Measurements from ENCODE around the gene CHTF8. TPM values are rescaled to one million over a fixed set of nuclear protein-coding genes. Genes with fewer than 3 reads are reported as not detected.

The CHTF8 gene
- total RNA-seq, 1 donor = 34.8 TPM

GRCh38 chr16:69089091-69089910, 43.1 kb downstream of the CHTF8 start:
- H3K4me3 ChIP-seq (ENCODE audit: low read length) = no peak overlapping the region
- no peaks in the 10 kb centered on the region for H3K27me3 ChIP-seq (ENCODE audit: insufficient read depth, low read length)
- no peaks in the 10 kb centered on the region for H3K9me3 ChIP-seq (ENCODE audit: low read depth, low read length)
- peaks cover 10% of the 10 kb centered on the region for H3K4me1 ChIP-seq (ENCODE audit: insufficient read depth, low read length)

DNA sequence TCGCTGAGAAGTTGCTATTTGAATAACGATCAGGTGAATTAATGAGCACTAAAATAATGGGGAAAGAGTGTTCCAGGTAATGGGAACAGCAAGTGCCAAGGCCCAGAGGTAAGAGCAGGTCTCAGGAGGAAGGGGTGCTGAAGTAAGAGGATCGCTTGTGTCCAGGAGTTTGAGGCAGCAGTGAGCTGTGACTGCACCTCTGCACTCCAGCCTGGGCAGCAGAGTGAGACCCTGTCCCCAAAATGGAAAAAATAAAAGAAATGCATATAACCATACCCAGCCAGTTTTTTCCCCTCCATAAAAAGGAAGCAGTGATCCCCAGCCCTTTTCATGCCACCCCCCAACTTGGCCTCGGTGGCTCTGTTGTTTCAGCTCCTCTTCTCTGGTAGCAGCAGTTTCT, 43.7 kb downstream of the CHTF8 start:
- Histone ChIP-seq H3K4me1 (ENCODE audit: insufficient read depth, low read length) (peaks cover 10% of the 10 kb centered on the region), H3K9me3 (ENCODE audit: low read depth, low read length) (no peaks in the 10 kb centered on the region), H3K27me3 (ENCODE audit: insufficient read depth, low read length) (no peaks in the 10 kb centered on the region), H3K4me3 (ENCODE audit: low read length) (no peak overlapping the region)

DNA sequence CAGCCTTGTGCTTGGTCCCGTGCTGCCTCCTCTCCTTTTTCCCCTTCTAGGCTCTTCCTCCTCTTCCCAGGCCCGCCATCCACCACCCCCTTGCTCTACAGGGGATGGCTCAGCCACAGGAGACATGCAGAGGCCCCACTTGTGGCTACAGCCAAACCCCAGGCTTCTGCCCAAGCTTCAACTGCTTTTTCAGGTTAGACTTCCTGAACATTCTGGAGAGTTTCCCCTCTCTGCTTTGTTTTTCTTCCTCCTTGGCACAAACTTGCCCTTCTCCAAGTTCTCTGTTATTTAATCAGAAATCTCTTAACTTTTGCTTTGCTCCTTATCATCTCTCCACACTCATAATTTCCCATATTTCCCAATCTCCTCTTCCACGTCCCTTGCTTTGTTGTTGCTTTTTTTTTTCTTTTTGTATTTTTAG, 45.2 kb downstream of the CHTF8 start:
- H3K27me3 ChIP-seq (ENCODE audit: insufficient read depth, low read length) = no peaks in the 10 kb centered on the region
- peaks cover 10% of the 10 kb centered on the region for H3K4me1 ChIP-seq (ENCODE audit: insufficient read depth, low read length)
- H3K9me3 ChIP-seq (ENCODE audit: low read depth, low read length) = no peaks in the 10 kb centered on the region
- H3K4me3 ChIP-seq (ENCODE audit: low read length) = no peak overlapping the region

- Histone ChIP-seq H3K4me3 (ENCODE audit: low read length) (no peak overlapping the region), H3K27me3 (ENCODE audit: insufficient read depth, low read length) (no peaks in the 10 kb centered on the region), H3K9me3 (ENCODE audit: low read depth, low read length) (no peaks in the 10 kb centered on the region), H3K4me1 (ENCODE audit: insufficient read depth, low read length) (peaks cover 10% of the 10 kb centered on the region)
Measured at GRCh38 chr16:69085032-69085695, 47.2 kb downstream of the CHTF8 start.

GRCh38 chr16:69084289-69084688, 48.1 kb downstream of the CHTF8 start:
- no peaks in the 10 kb centered on the region for H3K27me3 ChIP-seq (ENCODE audit: insufficient read depth, low read length)
- no peak overlapping the region for H3K4me3 ChIP-seq (ENCODE audit: low read length)
- peaks cover 5% of the 10 kb centered on the region for H3K4me1 ChIP-seq (ENCODE audit: insufficient read depth, low read length)
- H3K9me3 ChIP-seq (ENCODE audit: low read depth, low read length) = no peaks in the 10 kb centered on the region

GRCh38 chr16:69083306-69083941, 49.0 kb downstream of the CHTF8 start:
- Histone ChIP-seq H3K27me3 (ENCODE audit: insufficient read depth, low read length) (no peaks in the 10 kb centered on the region), H3K9me3 (ENCODE audit: low read depth, low read length) (no peaks in the 10 kb centered on the region), H3K4me1 (ENCODE audit: insufficient read depth, low read length) (no peaks in the 10 kb centered on the region), H3K4me3 (ENCODE audit: low read length) (no peak overlapping the region)

DNA sequence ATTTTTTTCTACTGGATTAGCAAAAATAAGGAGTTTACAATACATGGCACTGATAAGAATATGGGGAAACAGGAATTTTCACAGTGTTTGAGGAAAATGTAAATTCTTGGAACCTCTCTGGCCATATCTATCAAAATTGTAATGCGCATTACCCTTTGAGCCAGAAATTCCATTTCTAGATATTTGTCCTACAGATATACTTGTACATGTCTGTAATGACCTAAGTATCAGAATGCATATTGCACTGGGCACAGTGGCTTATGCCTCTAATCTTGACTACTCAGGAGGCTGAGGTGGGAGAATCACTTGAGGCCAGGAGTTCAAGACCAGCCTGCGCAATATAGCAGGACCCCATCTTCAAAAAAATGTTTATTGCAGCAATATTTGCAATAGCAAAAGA, 52.7 kb downstream of the CHTF8 start:
- H3K27me3 ChIP-seq (ENCODE audit: insufficient read depth, low read length) = no peaks in the 10 kb centered on the region
- H3K4me3 ChIP-seq (ENCODE audit: low read length) = no peak overlapping the region
- no peaks in the 10 kb centered on the region for H3K9me3 ChIP-seq (ENCODE audit: low read depth, low read length)
- no peaks in the 10 kb centered on the region for H3K4me1 ChIP-seq (ENCODE audit: insufficient read depth, low read length)

DNA sequence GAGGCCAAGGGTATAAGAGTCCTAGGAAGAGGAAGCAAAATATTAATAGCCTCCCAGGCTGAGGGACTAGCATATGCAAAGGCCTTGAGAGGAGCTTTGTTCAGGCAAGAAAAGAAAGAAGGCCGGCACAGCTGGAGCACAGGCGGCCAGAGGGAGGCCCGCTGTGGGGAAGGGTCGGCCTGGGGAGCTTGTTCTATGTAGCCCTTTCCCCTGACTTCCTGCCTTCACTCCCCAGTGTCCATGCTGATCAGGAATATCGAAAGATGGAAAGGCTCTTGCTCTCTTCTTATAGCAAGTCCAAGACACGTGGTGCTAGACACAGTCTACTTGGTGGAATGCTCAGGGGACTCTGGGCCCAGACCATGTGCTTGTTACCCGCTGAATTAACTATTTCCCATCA, 54.3 kb downstream of the CHTF8 start:
- no peaks in the 10 kb centered on the region for H3K4me1 ChIP-seq (ENCODE audit: insufficient read depth, low read length)
- H3K9me3 ChIP-seq (ENCODE audit: low read depth, low read length) = no peaks in the 10 kb centered on the region
- no peak overlapping the region for H3K4me3 ChIP-seq (ENCODE audit: low read length)
- H3K27me3 ChIP-seq (ENCODE audit: insufficient read depth, low read length) = no peaks in the 10 kb centered on the region

GRCh38 chr16:69077251-69077650, 55.1 kb downstream of the CHTF8 start:
- H3K4me1 ChIP-seq (ENCODE audit: insufficient read depth, low read length) = no peaks in the 10 kb centered on the region
- H3K4me3 ChIP-seq (ENCODE audit: low read length) = no peak overlapping the region
- no peaks in the 10 kb centered on the region for H3K27me3 ChIP-seq (ENCODE audit: insufficient read depth, low read length)
- H3K9me3 ChIP-seq (ENCODE audit: low read depth, low read length) = no peaks in the 10 kb centered on the region

DNA sequence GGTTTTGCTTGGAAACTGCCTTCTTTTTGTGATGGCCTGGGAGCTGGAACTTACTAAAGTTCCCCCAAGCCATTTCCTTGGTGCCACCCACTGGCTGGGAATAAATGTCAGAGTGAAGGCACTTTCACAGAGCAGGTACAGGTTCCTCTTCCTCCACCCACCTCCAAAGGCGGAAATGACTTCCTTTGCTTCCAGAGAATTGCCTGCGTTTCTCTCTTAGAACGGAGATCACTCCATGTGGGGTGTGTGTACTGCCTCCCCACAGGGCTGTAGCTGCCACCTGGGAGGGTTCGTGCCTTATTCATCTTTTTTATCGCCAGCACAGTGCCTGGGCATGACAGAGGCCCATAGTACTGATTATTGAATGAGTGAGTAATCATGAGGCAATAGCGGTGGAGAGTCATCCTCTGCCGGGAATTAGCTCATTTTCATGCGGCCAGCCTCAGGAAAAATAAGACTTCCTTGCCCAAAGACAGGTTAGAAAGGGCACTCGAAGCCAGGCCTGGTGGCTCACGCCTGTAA, 59.1 kb downstream of the CHTF8 start:
- Histone ChIP-seq H3K27me3 (ENCODE audit: insufficient read depth, low read length) (no peaks in the 10 kb centered on the region), H3K4me1 (ENCODE audit: insufficient read depth, low read length) (no peaks in the 10 kb centered on the region), H3K4me3 (ENCODE audit: low read length) (no peak overlapping the region), H3K9me3 (ENCODE audit: low read depth, low read length) (no peaks in the 10 kb centered on the region)

DNA sequence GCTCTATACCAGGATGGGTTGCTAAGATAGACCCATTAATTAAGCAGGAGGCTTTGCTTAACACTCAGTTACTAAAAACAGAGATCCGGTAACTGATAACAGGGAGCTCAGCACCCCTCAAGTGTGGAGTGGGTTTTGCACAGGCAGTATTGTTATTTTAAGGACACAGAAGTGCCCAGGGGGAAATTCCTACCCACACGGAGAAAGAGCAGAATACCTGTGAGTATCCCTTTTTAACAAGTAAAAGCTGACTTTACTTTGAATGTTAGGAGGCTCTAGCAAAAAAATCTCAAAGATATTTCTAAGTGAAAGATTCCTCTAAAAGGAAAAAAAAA, 59.8 kb downstream of the CHTF8 start:
- no peaks in the 10 kb centered on the region for H3K27me3 ChIP-seq (ENCODE audit: insufficient read depth, low read length)

DNA sequence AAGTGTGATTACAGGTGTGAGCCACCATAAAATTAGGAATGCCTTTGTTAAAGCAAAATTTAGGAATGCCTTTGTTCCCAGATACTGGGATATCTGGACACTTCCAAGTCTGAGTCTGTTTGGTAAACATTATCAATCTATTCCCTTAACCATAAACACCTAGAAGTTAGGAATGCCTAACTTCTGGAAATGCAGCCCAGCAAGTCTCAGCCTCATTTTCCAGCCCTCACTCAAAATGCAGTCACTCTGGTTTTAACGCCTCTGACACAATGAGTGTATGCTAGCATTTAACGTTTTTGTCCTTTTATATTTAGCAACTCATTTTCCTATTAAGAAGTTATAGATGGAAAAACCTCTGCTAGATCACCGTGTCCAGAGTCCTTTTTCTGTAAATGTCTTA, 61.4 kb downstream of the CHTF8 start:
- Histone ChIP-seq H3K4me3 (ENCODE audit: low read length) (no peak overlapping the region), H3K9me3 (ENCODE audit: low read depth, low read length) (no peaks in the 10 kb centered on the region), H3K27me3 (ENCODE audit: insufficient read depth, low read length) (no peaks in the 10 kb centered on the region), H3K4me1 (ENCODE audit: insufficient read depth, low read length) (no peaks in the 10 kb centered on the region)

More for the DNA sequence above, 59.8 kb downstream of the CHTF8 start:
- Histone ChIP-seq H3K9me3 (ENCODE audit: low read depth, low read length) (no peaks in the 10 kb centered on the region), H3K4me3 (ENCODE audit: low read length) (no peak overlapping the region), H3K4me1 (ENCODE audit: insufficient read depth, low read length) (no peaks in the 10 kb centered on the region)

- no peaks in the 10 kb centered on the region for H3K9me3 ChIP-seq (ENCODE audit: low read depth, low read length)
- no peak overlapping the region for H3K4me3 ChIP-seq (ENCODE audit: low read length)
- no peaks in the 10 kb centered on the region for H3K27me3 ChIP-seq (ENCODE audit: insufficient read depth, low read length)
- no peaks in the 10 kb centered on the region for H3K4me1 ChIP-seq (ENCODE audit: insufficient read depth, low read length)
Measured at GRCh38 chr16:69069504-69069903, 62.9 kb downstream of the CHTF8 start.
